Kidney epithelial cell (primary cell): ENCODE measurements around the gene BDKRB2. TPM values are rescaled to one million over a fixed set of nuclear protein-coding genes. Genes with fewer than 3 reads are reported as not detected.

Source experiments
- DNase-seq: peaks from one replicate; pipeline ENCODE4 v3.0.0-alpha.2; 2010; ENCODE audit warnings: low read depth
- H3K27me3 ChIP-seq: 2 replicates; pipeline ENCODE4 v1.6.0; 2011; ENCODE audit warnings: low read length; ENCODE audit not compliant: control insufficient read depth, insufficient read depth
- H3K36me3 ChIP-seq: 2 replicates; pipeline ENCODE4 v1.5.1; 2011; ENCODE audit warnings: low read length; ENCODE audit not compliant: control insufficient read depth, insufficient read depth
- H3K4me3 ChIP-seq: 2 replicates; pipeline ENCODE4 v1.5.1; 2011; ENCODE audit warnings: low read depth, mild to moderate bottlenecking, control low read depth, low read length
- CTCF ChIP-seq: IDR thresholded peaks from 2 replicates; pipeline ENCODE4 v1.5.1; 2011; ENCODE audit warnings: mild to moderate bottlenecking, moderate library complexity, low read length, control low read depth, inconsistent platforms; ENCODE audit not compliant: insufficient read depth, poor library complexity, severe bottlenecking
- total RNA-seq: library from RNA; depleted of rRNA; stranded (reverse); fragments of >200 nt; gene quantifications from 2 replicates; pipeline ENCODE4 v1.2.3, GENCODE V29; 2015

BDKRB2 gene
- total RNA-seq, 1 donor from 2014 or later, result 1.2 TPM

GRCh38 chr14:96263347-96264199 lies 58.9 kb downstream of the BDKRB2 start:
- no peak for DNase-seq
- no peaks in the 10 kb centered on the region for H3K36me3 ChIP-seq
- no peak for TF ChIP-seq CTCF
- no peak overlapping the region for H3K4me3 ChIP-seq
- H3K27me3 ChIP-seq, result no peaks in the 10 kb centered on the region

DNA sequence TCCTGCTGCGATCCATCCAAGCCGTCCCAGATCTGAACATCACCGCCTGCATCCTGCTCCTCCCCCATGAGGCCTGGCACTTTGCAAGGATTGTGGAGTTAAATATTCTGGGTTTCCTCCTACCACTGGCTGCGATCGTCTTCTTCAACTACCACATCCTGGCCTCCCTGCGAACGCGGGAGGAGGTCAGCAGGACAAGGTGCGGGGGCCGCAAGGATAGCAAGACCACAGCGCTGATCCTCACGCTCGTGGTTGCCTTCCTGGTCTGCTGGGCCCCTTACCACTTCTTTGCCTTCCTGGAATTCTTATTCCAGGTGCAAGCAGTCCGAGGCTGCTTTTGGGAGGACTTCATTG lies 59.5 kb downstream of the BDKRB2 start:
- no peak for DNase-seq
- Histone ChIP-seq H3K36me3 (no peaks in the 10 kb centered on the region), H3K27me3 (no peaks in the 10 kb centered on the region), H3K4me3 (no peak overlapping the region)
- no peak for TF ChIP-seq CTCF

DNA sequence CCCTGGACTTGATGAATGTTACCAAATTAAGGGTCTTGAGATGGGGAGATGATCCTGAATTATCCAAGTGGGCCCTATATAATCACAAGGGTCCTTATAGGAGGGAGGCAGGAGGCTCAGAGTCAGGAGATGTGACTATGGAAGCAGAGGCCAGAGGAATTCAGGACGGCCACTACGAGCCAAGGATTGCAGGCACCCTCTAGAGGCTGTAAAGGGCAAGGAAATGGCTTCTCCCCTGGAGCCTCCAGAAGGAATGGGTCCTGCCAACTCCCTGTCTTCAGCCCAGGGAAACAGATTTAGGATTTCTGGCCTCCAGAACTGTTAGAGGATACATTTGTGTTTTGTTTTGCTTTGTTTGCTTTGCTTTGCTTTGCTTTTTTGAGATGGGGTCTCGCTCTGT lies 60.2 kb downstream of the BDKRB2 start:
- no peaks in the 10 kb centered on the region for H3K27me3 ChIP-seq
- no peak for DNase-seq
- peak; percentile 10 for TF ChIP-seq CTCF
- H3K4me3 ChIP-seq, result no peak overlapping the region
- no peaks in the 10 kb centered on the region for H3K36me3 ChIP-seq

DNA sequence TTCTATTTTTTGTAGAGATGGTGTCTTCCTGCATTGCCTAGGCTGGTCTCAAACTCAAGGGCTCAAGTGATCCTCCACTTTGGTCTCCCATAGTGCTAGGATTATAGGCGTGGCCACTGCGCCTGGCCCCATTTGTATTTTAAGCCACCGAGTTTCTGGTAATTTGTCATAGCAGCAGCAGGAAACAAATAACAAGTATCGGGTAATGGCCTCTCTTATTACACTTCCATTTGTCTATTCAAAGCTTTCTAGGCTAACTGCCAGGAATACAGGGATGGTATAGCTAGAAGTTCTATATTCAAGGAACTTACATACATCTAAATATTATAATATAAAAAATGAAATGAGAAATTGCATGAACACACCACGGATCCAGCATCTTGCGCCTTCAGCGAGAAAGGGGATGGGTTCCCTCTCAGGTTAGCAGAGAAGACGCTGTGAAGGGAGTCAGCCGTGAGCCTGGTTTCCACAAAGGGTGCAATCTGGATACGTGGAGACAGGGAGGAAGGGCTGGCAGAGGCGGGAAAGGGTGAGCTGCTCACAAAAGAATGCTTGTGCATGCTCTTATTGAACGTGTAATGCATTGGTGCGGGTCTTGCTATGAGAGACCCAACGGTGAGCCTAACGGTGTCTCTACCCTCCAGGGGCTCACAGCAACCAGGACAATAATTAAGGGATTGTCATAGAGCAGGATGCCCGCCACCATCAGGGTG lies 60.9 kb downstream of the BDKRB2 start:
- H3K4me3 ChIP-seq, result no peak overlapping the region
- no peaks in the 10 kb centered on the region for H3K36me3 ChIP-seq
- no peaks in the 10 kb centered on the region for H3K27me3 ChIP-seq
- no peak for DNase-seq
- TF ChIP-seq CTCF, result no peak

DNA sequence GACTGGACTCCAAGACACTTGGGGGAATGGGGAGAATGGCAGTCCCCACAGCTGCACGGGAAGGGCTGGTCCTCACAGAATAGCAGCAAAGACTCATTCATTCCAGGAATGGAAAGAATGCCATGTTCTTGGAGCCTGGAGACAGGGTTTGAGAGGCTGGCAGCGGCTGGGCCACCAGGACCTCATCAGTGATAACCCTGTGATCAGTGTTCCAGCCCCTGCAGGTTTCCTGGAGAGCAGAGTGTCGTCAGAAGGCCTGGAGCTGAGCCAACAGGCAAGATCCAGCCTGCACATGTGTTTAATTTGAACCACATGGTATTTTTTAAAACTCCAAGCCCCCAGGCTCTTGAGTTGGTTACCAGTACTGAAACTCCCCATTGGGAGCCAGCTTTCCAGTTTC lies 62.7 kb downstream of the BDKRB2 start:
- Histone ChIP-seq H3K36me3 (no peaks in the 10 kb centered on the region), H3K27me3 (no peaks in the 10 kb centered on the region), H3K4me3 (no peak overlapping the region)
- no peak for DNase-seq
- TF ChIP-seq CTCF, result no peak

- DNase-seq, result no peak
- Histone ChIP-seq H3K4me3 (no peak overlapping the region), H3K27me3 (no peaks in the 10 kb centered on the region), H3K36me3 (no peaks in the 10 kb centered on the region)
- no peak for TF ChIP-seq CTCF
Observed at GRCh38 chr14:96267916-96268315, 63.3 kb downstream of the BDKRB2 start.
